HepG2 (cell line): ENCODE measurements around the gene REM2. TPM values are rescaled to one million over a fixed set of nuclear protein-coding genes. Genes with fewer than 3 reads are reported as not detected.
A peak's percentile ranks its signal among the peaks of the same experiment; 100 is the strongest.

Experiments
- AHDC1 ChIP-seq: sonication (generic); formaldehyde crosslinking; IDR thresholded peaks from 2 replicates; pipeline ENCODE4 v1.5.1; 2020; ENCODE audit warnings: mild to moderate bottlenecking, missing genetic modification reagents, borderline replicate concordance
- CHCHD3 ChIP-seq: sonication (generic); formaldehyde crosslinking; IDR thresholded peaks from 2 replicates; pipeline ENCODE4 v1.8.0; 2022; ENCODE audit warnings: mild to moderate bottlenecking, missing genetic modification reagents, moderate library complexity
- HOXA9 ChIP-seq: sonication (generic); formaldehyde crosslinking; IDR thresholded peaks from 2 replicates; pipeline ENCODE4 v1.8.1; 2022; ENCODE audit warnings: missing genetic modification reagents, mild to moderate bottlenecking, moderate library complexity, borderline replicate concordance
- MTA3 ChIP-seq: sonication (generic); formaldehyde crosslinking; IDR thresholded peaks from 2 replicates; pipeline ENCODE4 v1.4.0; 2020; ENCODE audit warnings: missing genetic modification reagents
- SP140L ChIP-seq: sonication (generic); formaldehyde crosslinking; IDR thresholded peaks from 2 replicates; pipeline ENCODE4 v1.4.0; 2020; ENCODE audit warnings: missing genetic modification reagents, borderline replicate concordance
- TEAD3 ChIP-seq: optimal IDR thresholded peaks from 2 replicates; pipeline ENCODE3; 2016; ENCODE audit warnings: borderline replicate concordance
- ZFP91 ChIP-seq: sonication (generic); formaldehyde crosslinking; IDR thresholded peaks from 2 replicates; pipeline ENCODE4 v1.9.0; 2022; ENCODE audit warnings: missing genetic modification reagents, mild to moderate bottlenecking, borderline replicate concordance
- ZNF280B ChIP-seq: sonication (generic); formaldehyde crosslinking; IDR thresholded peaks from 2 replicates; pipeline ENCODE4 v1.5.0; 2020; ENCODE audit warnings: missing genetic modification reagents, mild to moderate bottlenecking, borderline replicate concordance
- ZNF317 ChIP-seq: sonication (generic); formaldehyde crosslinking; IDR thresholded peaks from 2 replicates; pipeline ENCODE4 v1.5.0; 2020; ENCODE audit warnings: mild to moderate bottlenecking, missing genetic modification reagents
- ZNF646 ChIP-seq: sonication (generic); formaldehyde crosslinking; IDR thresholded peaks from 2 replicates; pipeline ENCODE4 v1.9.0; 2021; ENCODE audit warnings: mild to moderate bottlenecking, missing genetic modification reagents
- ZNF891 ChIP-seq: sonication (generic); formaldehyde crosslinking; IDR thresholded peaks from 2 replicates; pipeline ENCODE4 v1.5.0; 2020; ENCODE audit warnings: mild to moderate bottlenecking, missing genetic modification reagents
- polyA plus RNA-seq, 8 experiments: library from polyadenylated mRNA; depleted of rRNA in 3 of 8; stranded (reverse) in 7 of 8; unstranded in 1 of 8; fragments of >200 nt; fragmentation: Illumina TruSeq in 4 of 8; extraction: Trizol in 4 of 8; gene quantifications; 2 replicates each; pipeline versions ENCODE4 v1.2.1 to v1.2.3, GENCODE V29; 2011 to 2016; ENCODE audit warnings: low read depth in 4 of 8, missing spikeins in 1 of 8, mixed read lengths in 1 of 8; ENCODE audit not compliant: insufficient read depth in 1 of 8
- total RNA-seq, 5 experiments: library from RNA; depleted of rRNA; stranded (reverse); fragments of >200 nt; fragmentation: Illumina TruSeq; extraction: Trizol; gene quantifications; 2 replicates each; pipeline ENCODE4 v1.2.3, GENCODE V29; 2016; ENCODE audit warnings: low read depth in 1 of 5

The REM2 gene
- total and polyA plus RNA-seq, 2 of the 13 experiments (the other 11 are each of a cell fraction or from before 2014, with no cell fraction given) = 0.20 TPM; not detected in 1

- TF ChIP-seq ZNF646 (0 out of 2 replicates have a peak, but pooled peaks have one; percentile 41), HOXA9 (no peak), TEAD3 (CRISPR knock-in tag) (peak; percentile 37), CHCHD3 (CRISPR knock-in tag) (0 out of 2 replicates have a peak, but pooled peaks have one; percentile 37), ZNF317 (peak; percentile 95), SP140L (no peak), ZNF891 (CRISPR knock-in tag) (no peak; the same call in 1 of the 2 replicates), ZFP91 (CRISPR knock-in tag) (0 out of 2 replicates have a peak, but pooled peaks have one; percentile 14), ZNF280B (CRISPR knock-in tag) (0 out of 2 replicates have a peak, but pooled peaks have one; percentile 6), MTA3 (no peak), AHDC1 (CRISPR knock-in tag) (0 out of 2 replicates have a peak, but pooled peaks have one; percentile 37)
Observed at GRCh38 chr14:22883173-22883976, at the start of gene REM2 (continued).
